Retinal pigment epithelial cell (primary cell): ENCODE measurements around the gene HTR3C.
A peak's percentile ranks its signal among the peaks of the same experiment; 100 is the strongest.

Experiments
- DNase-seq: peaks from one replicate; pipeline ENCODE4 v3.0.0-alpha.2; 2010; ENCODE audit warnings: low read depth
- H3K4me3 ChIP-seq: 2 replicates; pipeline ENCODE4 v1.5.1; 2011; ENCODE audit warnings: mild to moderate bottlenecking, low read length, control low read depth, moderate library complexity
- TF ChIP-seq, protein P1 (sequence below): conservative IDR thresholded peaks from 2 replicates; pipeline ENCODE4 v1.5.1; 2011; ENCODE audit warnings: low read depth, low read length, control low read depth, inconsistent platforms

The HTR3C gene

DNA sequence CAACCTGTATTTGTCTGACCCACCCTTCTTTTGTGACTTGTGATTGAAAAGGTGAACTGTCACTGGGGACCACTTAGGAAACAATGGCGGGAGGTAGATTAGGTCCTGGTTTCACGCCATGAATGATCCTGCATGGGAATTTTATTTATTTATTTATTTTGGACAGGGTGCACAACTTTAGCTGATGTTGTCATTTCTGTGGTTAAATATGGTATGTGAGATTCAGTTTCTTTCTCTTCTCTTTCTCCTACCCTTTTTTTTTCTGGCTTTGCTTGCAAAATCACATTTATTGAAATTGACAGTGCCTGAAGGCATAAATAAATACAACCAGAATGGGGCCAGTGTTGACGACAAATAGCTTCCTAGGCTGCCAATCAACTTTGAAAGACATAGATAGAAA, 26.0 kb downstream of the HTR3C start:
- TF ChIP-seq, protein P1, sequence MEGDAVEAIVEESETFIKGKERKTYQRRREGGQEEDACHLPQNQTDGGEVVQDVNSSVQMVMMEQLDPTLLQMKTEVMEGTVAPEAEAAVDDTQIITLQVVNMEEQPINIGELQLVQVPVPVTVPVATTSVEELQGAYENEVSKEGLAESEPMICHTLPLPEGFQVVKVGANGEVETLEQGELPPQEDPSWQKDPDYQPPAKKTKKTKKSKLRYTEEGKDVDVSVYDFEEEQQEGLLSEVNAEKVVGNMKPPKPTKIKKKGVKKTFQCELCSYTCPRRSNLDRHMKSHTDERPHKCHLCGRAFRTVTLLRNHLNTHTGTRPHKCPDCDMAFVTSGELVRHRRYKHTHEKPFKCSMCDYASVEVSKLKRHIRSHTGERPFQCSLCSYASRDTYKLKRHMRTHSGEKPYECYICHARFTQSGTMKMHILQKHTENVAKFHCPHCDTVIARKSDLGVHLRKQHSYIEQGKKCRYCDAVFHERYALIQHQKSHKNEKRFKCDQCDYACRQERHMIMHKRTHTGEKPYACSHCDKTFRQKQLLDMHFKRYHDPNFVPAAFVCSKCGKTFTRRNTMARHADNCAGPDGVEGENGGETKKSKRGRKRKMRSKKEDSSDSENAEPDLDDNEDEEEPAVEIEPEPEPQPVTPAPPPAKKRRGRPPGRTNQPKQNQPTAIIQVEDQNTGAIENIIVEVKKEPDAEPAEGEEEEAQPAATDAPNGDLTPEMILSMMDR, result no peak
- H3K4me3 ChIP-seq, result no peak overlapping the region
- DNase-seq, result no peak

- no peak overlapping the region for H3K4me3 ChIP-seq
- no peak for DNase-seq
- TF ChIP-seq, protein P1, result no peak
Measured at GRCh38 chr3:184081116-184081830, 28.4 kb downstream of the HTR3C start.

DNA sequence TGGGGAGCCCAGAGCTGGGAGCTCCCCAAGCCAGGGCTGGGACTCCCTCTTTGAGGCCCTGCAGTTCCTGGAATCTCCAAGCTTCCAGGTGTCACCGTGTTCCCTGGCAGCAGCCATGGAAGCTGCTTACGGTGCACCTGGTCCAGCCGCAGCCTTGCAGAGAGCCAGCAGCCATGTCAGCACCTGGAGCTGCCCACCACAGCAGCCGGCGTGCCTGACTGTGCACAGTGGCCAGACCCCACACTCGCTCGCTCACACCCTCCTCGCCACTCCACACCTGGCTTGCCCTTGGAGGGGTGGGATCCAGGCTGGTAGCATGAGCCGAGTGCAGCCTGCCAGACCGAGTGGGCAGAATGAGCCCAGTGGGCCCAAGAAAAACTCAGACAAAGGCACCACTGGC, 29.2 kb downstream of the HTR3C start:
- TF ChIP-seq, protein P1, result no peak

DNA sequence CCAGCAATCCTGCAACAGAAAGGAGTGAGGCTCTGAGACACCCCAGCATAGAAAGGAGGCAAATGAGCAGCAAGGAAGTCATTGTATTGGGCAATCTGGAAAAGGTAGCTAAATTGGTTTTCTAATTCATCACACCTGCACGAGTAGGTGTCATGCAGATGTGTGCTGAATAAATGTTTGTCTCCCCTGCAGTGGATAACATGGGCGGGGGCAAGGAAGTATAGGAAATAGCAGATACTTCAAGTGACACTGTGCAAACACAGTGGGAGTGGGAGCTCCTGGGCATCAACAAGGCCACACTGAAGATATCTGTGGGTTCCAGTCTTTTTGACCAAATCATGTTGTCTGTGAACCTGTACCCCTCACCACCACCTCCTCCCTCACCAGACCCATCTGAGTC, 29.6 kb downstream of the HTR3C start:
- H3K4me3 ChIP-seq, result no peak overlapping the region
- no peak for DNase-seq
- TF ChIP-seq, protein P1, result no peak

More for the DNA sequence above, 29.2 kb downstream of the HTR3C start:
- no peak for DNase-seq
- no peak overlapping the region for H3K4me3 ChIP-seq

- DNase-seq, result peak; percentile 34
- H3K4me3 ChIP-seq, result no peak overlapping the region
- TF ChIP-seq, protein P1, result no peak
Measured at GRCh38 chr3:184085389-184085852, 32.6 kb downstream of the HTR3C start.

GRCh38 chr3:184092199-184092598, 39.4 kb downstream of the HTR3C start:
- TF ChIP-seq, protein P1, result no peak
- DNase-seq, result no peak
- no peak overlapping the region for H3K4me3 ChIP-seq

DNA sequence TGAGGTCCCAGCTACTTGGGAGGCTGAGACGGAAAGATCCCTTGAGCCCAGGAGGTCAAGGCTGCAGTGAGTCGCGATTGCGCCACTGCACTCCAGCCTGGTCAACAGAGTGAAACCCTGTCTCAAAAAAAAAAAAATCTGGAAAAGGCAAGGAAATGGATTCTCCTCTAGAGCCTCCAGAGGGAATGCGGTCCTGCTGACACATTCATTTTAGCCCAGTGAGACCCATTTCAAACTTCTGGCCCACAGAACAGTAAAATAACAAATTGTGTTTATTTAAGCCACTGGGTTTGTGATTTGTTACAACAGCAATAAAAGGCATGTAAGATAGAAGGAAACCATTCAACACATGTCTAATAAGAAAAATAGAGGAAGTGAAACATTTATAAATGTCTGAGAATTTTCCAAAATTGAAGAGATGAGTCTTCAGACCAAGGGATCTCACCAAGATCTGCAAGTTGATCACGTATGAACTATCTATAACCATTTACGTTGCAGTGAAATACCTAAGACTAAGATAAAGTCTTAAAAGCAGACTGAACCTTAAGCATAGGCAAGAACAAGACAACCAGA, 44.0 kb downstream of the HTR3C start, which contains the start of gene HTR3E:
HTR3E (plus strand) TSS at position 254 of the 573 bp plus-strand sequence. CDS start 466 bp downstream, outside the sequence.
- TF ChIP-seq, protein P1, result no peak
- H3K4me3 ChIP-seq, result no peak within 1 kb of the TSS
- no peak for DNase-seq
